GM18507 (cell line): ENCODE data around the gene SNED1.

Experiments
- DNase-seq: peaks from one replicate; pipeline ENCODE4 v3.0.0; 2011; ENCODE audit warnings: low read depth; ENCODE audit not compliant: insufficient read length; ENCODE audit errors: extremely low spot score
- FAIRE-seq: peaks from 2 replicates; lab custom pipeline; 2011; peaks lifted over from hg19 to GRCh38; lab: Jason Lieb, UNC

SNED1 gene

DNA sequence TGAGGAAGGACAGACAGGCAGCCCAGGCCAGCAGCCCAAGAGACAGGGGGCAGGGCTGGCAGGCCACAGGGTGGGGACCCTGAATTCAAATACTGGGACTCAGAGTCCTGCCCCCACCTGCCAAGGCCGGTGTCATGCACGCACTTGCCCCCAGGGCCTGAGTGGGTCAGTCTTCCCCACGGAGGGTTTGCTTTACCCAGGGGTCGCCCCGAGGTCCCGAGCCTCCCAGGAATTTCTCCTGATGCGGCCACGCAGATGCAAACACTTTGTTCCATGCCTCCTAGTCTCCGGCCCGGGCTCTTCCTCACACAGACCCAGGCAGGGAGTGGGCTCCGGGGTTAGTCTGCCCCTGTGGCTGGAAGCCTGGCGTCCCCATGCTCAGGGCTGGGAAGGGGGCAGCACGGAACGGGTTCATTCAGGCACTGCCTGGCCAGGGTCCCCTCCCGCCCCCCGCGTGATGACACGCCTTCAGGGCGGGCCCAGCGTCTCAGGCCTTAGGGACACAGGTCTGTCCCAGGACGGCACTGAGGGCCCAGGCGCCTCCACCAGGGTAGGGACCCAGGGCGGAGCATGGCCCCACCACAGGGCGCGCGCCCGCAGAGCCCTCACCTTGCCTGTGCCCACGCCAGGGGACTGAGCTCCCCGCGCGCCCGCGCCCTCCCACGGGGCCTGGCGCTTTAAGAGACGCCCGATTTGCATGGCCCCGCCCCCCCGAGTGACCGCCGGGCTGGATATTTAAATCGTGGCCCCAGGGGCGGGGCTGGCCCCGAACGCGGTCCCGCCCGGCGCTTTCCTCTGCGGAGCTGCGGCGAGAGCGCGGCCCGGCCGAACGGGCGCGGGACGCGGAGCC is at the start of gene SNED1:
Gene SNED1, plus strand, starts transcription at position 763 of the 850 bp plus-strand sequence. CDS start 220 bp downstream, outside the sequence.
- DNase-seq (peak; percentile 53), FAIRE-seq (no peak)

- no peak for DNase-seq
- FAIRE-seq, result no peak
Observed at GRCh38 chr2:240948905-240949790, 49.3 kb upstream of the SNED1 start.

DNA sequence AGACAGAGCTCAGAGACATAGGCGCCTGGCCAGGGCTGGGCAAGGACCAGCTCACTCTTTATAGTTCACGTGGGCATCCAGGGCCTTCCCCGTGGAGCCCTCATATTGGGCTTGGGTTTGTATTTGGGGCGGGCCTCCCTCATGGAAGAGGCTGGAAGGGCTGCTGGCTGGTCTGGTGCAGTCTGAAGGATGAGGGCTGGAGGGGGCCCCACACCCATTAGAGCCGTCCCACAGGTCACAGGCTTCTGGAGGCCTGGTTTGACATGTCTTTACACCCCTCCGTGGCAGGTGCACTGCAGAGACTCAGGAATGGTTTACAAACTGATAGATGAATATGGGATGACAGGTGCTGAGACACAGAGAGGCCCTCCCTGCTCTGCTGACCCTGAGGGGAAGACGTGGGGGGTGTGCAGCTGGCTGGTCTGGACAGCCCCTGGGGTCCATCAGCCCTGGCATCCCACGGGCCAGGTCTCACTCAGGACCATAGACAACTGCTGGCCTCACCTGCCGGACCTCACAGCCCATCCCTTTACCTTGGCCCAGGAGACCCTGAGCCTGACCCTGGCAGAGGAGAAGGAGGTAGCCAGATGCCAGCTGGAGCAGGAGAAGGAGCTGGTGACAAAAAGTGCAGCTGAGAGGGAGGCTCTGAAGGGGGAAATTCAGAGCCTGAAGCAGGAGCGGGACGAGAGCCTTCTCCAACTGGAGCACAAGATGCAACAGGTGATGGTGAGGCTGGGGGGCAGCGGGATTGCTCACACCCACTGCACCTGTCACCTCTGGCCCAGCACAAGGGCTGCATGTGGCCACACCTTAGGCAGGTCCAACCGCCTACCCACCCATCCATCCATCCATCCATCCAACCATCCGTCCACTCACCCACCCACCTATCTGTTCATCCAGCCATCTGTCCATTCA is 48.4 kb upstream of the SNED1 start:
- no peak for DNase-seq
- FAIRE-seq, result no peak

DNA sequence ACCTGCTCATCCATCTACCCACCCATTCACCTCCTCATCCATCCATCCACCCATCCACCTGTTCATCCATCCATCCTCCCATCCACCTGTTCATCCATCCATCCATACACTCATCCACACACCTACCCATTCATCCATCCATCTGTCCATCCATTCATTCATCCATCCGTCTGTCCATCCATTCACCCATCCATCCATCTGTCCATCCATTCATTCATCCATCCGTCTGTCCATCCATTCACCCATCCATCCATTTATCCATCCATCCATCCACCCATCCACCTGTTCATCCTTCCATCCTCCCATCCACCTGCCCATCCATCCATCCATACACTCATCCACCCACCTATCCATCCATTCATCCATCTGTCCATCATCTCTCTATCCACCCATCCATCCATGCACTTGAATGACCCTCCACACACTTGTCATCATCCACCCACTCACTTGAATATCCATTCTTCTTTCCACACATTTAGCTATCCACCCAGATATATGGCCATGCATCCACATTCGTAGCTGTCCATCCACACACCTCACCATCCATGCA is 47.3 kb upstream of the SNED1 start:
- FAIRE-seq (no peak), DNase-seq (no peak)

DNA sequence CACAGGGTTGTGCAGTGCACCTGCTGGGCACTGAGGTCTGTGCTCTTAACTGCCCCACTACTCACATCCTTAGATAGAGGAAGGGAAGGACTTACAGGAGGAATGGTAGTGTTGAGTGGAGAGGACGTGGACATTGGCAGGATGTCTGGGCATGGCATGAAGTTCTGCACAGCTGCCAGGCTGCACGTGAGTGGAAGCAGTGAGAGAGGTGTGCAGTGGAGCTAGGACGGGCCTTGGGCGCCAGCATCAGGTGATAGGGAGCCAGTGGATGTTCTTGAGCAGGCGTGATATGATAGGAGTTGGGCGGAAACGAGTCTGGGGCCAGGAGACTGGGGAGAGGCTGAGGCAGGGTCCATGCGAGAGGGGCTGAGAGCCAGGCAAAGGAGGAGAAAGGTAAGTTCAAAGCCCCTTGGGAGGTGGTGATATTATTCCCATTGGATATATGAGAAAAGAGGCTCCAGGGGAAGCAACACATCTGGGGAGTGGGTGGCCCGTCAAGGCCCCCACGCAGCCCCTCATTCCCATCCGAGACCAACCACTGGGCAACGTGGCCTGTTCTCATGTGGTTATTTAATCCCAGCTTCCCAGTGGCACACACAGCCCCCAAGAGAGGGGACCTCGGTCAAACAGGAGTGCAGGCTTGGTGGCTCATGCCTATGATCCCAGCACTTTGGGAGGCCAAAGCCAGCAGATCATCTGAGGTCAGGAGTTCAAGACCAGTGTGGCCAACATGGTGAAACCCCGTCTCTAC is 45.7 kb upstream of the SNED1 start:
- DNase-seq (no peak), FAIRE-seq (no peak)

- FAIRE-seq, result no peak
- DNase-seq, result no peak
Observed at GRCh38 chr2:240953426-240954410, 44.7 kb upstream of the SNED1 start.

DNA sequence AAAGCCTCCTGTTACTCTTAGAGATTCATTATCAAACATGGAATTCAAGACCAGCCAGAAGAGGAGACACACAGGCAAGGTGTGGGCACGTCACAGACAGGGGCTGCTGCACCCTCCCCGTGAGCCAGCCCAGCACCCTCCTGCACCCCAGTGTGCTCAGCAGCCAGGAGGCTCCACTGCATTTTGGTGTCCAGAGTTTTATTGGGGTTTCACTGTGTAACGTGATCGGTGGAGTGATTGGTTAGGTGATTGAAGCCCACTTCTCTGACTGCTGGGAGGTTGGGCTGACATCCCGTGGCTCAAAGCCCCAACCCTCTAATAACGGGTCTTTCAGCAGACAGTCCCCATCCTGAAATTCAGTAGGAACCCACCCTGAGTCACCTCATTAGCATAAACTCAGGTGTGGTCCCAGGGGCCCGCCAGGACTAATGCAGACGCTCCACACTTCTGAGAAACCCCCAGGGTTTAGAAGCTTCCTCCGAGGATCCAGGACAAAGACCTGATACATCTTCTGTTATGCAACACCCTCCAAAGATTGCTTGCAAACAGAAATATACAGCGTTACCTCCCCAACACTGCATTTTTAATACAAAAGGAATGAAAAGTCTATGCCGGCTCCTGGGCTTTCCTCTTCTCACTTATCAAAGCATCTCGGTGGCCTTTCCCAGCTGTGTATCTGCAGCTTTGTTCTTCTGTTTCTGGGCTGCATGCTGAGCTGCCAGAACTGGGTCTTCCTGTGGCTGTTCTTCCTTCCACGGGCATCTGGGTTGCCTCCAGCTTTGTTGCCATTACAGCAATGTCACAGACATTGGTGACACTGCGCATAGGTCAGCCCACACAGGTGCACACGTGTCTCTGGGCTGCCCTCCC is 43.7 kb upstream of the SNED1 start:
- FAIRE-seq (no peak), DNase-seq (no peak)

- DNase-seq (no peak), FAIRE-seq (no peak)
Observed at GRCh38 chr2:240955306-240956170, 42.9 kb upstream of the SNED1 start.

DNA sequence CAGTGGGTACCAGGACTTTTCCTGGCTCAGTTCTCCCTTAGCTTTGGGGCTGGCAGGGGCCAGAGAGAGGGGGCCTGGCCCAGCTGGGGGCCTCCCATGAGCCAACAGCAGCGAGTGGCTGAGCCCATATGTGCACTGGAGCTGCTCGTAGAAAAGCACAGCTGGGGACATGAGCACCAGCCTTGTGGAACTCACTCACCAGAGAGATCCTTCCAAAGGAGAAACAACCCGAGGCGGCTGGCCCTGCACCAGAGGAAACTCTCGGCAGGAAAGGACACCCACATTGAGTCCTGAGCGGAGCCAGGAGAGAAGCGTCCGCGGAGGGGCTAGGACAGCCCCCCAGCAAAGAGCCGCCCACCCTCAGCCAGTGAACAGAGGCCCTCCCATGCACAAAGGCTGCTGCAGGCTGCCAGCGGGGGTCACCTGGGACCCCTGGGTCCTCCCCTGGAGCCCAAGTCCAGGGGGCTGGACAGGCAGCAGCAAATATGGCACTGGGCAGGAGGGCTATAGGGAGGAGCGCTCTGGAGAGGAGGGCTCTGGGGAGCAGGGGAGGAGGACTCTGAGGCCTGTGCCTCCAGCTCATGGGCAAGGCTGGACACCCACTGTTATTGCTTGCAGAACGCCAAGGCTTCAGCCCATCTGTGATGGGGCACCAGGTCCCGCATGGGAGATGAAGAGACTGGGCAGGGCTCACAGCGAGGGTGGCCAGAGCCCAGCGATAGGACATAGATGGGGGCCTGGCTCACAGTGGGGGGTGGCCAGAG is 42.1 kb upstream of the SNED1 start:
- FAIRE-seq (no peak), DNase-seq (no peak)

DNA sequence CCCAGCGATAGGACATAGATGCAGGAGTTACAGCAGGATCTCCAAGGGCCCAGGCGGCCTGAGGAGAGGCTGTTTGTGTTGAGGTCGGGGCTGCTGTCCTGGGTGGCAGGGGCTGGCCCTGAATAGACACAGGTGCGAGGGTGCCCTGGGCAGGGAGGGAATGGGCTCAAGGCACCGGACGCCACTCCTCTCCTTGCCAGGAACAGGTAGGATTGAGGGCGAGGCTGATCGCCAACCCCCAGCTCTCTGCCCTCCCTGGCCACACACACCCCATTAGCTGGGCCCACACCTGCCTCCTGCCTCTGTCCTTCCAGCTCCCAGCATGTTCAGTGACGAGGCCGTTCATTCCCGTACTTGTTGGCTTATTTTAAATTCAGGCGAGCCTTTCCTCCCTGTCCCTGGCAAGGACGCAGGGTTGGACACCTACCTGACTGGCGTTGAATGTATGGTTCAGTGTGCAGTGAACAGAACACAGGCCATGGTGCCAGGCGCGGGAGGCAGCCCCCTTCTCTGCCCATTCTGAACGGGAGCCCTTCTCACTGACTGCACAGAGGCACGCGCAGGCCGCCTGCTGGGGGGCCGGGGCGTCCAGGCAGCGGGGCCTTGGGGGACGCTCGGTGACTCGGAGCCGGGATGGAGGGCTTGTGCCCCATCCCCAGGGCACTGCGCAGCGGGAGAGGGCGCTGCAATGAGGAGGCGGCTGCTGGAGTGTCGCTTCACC is 41.3 kb upstream of the SNED1 start:
- FAIRE-seq, result no peak

GRCh38 chr2:240957656-240958365 is 40.6 kb upstream of the SNED1 start:
- FAIRE-seq, result no peak
- DNase-seq, result no peak

More for the DNA sequence above, 41.3 kb upstream of the SNED1 start:
- no peak for DNase-seq

GRCh38 chr2:240958366-240959213 is 39.8 kb upstream of the SNED1 start:
- FAIRE-seq, result no peak
- DNase-seq, result no peak
